ENCODE measurements around the gene MLXIPL. TPM values are rescaled to one million over a fixed set of nuclear protein-coding genes. Genes with fewer than 3 reads are reported as not detected.

MLXIPL gene
- total RNA-seq, 1 experiment from 2014 or later: 6.1 TPM

GRCh38 chr7:73570521-73570920, 53.8 kb downstream of the MLXIPL start:
- Histone ChIP-seq H2AK5ac (ENCODE audit: insufficient read length, low read length) (no peak overlapping the region), H3K23me2 (ENCODE audit: insufficient read length, low read depth, low read length, poor library complexity, severe bottlenecking) (no peaks in the 10 kb centered on the region), H3K14ac (ENCODE audit: insufficient read depth, low read length) (no peak overlapping the region), H3K56ac (ENCODE audit: insufficient read length, low read depth, low read length) (no peak overlapping the region), H3K79me2 (ENCODE audit: insufficient read depth, low read length) (no peaks in the 10 kb centered on the region), H2BK5ac (ENCODE audit: insufficient read length, low read length) (no peak overlapping the region), H3K79me1 (ENCODE audit: insufficient read depth, low read depth, low read length, poor library complexity, severe bottlenecking) (no peaks in the 10 kb centered on the region), H3T11ph (ENCODE audit: low read length) (no peak overlapping the region), H4K91ac (ENCODE audit: insufficient read length, low read depth, low read length) (no peak overlapping the region), H3K27ac (ENCODE audit: insufficient read length, low read depth, low read length) (no peak overlapping the region), H4K20me1 (ENCODE audit: control insufficient read depth, insufficient read depth, insufficient read length) (no peaks in the 10 kb centered on the region), H3K9ac (ENCODE audit: extremely low read depth, insufficient read length, low read length) (no peak overlapping the region), H2BK20ac (ENCODE audit: low read depth, low read length, poor library complexity, severe bottlenecking) (no peak overlapping the region), H3K4ac (ENCODE audit: low read depth, low read length) (no peak overlapping the region), H2BK120ac (ENCODE audit: low read depth, low read length, poor library complexity, severe bottlenecking) (no peak overlapping the region), H4K8ac (replicated peaks; ENCODE audit: insufficient read length, low read depth, low read length) (no peak overlapping the region), H3K4me2 (ENCODE audit: insufficient read depth, insufficient read length, low read length) (no peak overlapping the region), H2AFZ (ENCODE audit: low read length) (no peak overlapping the region), H2BK15ac (ENCODE audit: low read depth, low read length) (no peak overlapping the region), H4K5ac (ENCODE audit: insufficient read length, low read depth, low read length) (no peak overlapping the region), H3K23ac (ENCODE audit: insufficient read length, low read depth, low read length) (no peak overlapping the region), H2BK12ac (ENCODE audit: insufficient read length, low read depth, low read length) (no peak overlapping the region), H3K9me3 (ENCODE audit: control insufficient read depth, low read depth, low read length) (no peaks in the 10 kb centered on the region), H3K4me1 (ENCODE audit: insufficient read depth, low read length) (no peaks in the 10 kb centered on the region), H3K18ac (ENCODE audit: insufficient read length, low read depth, low read length) (no peak overlapping the region), H3K27me3 (ENCODE audit: insufficient read depth, low read length) (no peaks in the 10 kb centered on the region)
- no peak overlapping the region for H3K27ac Mint-ChIP-seq
- H3K9me3 Mint-ChIP-seq: no peaks in the 10 kb centered on the region
- no peaks in the 10 kb centered on the region for H3K4me1 Mint-ChIP-seq
- peaks cover 10% of the 10 kb centered on the region for H3K27me3 Mint-ChIP-seq (ENCODE audit: low read depth)
- peaks cover 27 to 60% (median 59%) of the 10 kb centered on the region in 3 experiments; a peak in 6 of 7 replicates for H3K36me3 Mint-ChIP-seq (ENCODE audit: insufficient read depth in 1 of 3, low read depth in 3 of 3)
- no peak overlapping the region for H3K4me3 Mint-ChIP-seq
- no peak for TF ChIP-seq CTCF (conservative IDR thresholded peaks at IDR 0.05)
- no CpG with 5 or more reads among the region's 22 CpGs for WGBS (ENCODE audit: extremely low coverage, insufficient read length, low lambda C conversion rate)
- DNase-seq: no peak

Measured in H9 (cell line).